HepG2 (cell line): Measurements from ENCODE around the gene CPM. TPM values are rescaled to one million over a fixed set of nuclear protein-coding genes. Genes with fewer than 3 reads are reported as not detected.

Experiments used
- ATAC-seq: fragments of 200-7000 bp; cut with Tn5 transposase; 3 replicates; pipeline ENCODE4 v1.9.1; 2020; ENCODE audit warnings: mild to moderate bottlenecking, moderate library complexity
- BruUV-seq: library from RNA; stranded (reverse); fragments of 400-500 nt; replicated peaks from 2 replicates; lab custom pipeline; 2021; lab: Mats Ljungman, UMichigan
- CTCF ChIA-PET: fragments of 300-600 bp; formaldehyde crosslinking; extraction: SDS; loops from one replicate; lab custom pipeline; 2021; ENCODE audit warnings: low total read pairs, inconsistent platforms, low intra/inter-chr PET ratio; lab: Yijun Ruan, JAX
- POLR2A ChIA-PET: fragments of 350-600 bp; sonication (Branson Sonifier 250); formaldehyde crosslinking; loops from one replicate; lab custom pipeline; 2020; ENCODE audit warnings: antibody characterized with exemption, inconsistent platforms; lab: Yijun Ruan, JAX
- DNase-seq: peaks from one replicate; pipeline ENCODE4 v3.0.0-alpha.2; 2015; ENCODE audit warnings: low spot score
- FAIRE-seq: peaks from 3 replicates; lab custom pipeline; 2011; peaks lifted over from hg19 to GRCh38; lab: Jason Lieb, UNC
- H2AFZ ChIP-seq: one replicate; pipeline ENCODE4 v1.6.1; 2011; ENCODE audit warnings: low read length, inconsistent platforms
- H3K27ac ChIP-seq: fragments of 300-600 bp; 3 replicates; pipeline ENCODE4 v1.8.0; 2011; ENCODE audit warnings: mixed run types, mild to moderate bottlenecking, mixed read lengths, low read length, inconsistent platforms; ENCODE audit not compliant: insufficient read depth; ENCODE audit errors: extremely low read length
- H3K27me3 ChIP-seq, 2 experiments: fragments of 200-600 bp in 1 of 2; 2 replicates in 1 of 2; 3 replicates in 1 of 2; pipeline versions ENCODE4 v1.6.0 to v1.8.0; 2011; ENCODE audit warnings: low read length in 2 of 2, mild to moderate bottlenecking in 2 of 2, moderate library complexity in 2 of 2, inconsistent platforms in 1 of 2; ENCODE audit not compliant: insufficient read depth in 2 of 2, control insufficient read depth in 1 of 2
- H3K36me3 ChIP-seq, 2 experiments: fragments of 200-600 bp in 1 of 2; replicated peaks in 1 of 2; 2 replicates in 1 of 2; 3 replicates in 1 of 2; pipeline versions ENCODE4 v1.5.1 to v1.8.0; 2011; ENCODE audit warnings: low read length in 2 of 2, inconsistent platforms in 1 of 2; ENCODE audit not compliant: insufficient read depth in 2 of 2, control insufficient read depth in 1 of 2
- H3K4me1 ChIP-seq: 2 replicates; pipeline ENCODE4 v1.5.1; 2012; ENCODE audit warnings: low read length, inconsistent platforms; ENCODE audit not compliant: insufficient read depth
- H3K4me2 ChIP-seq: 2 replicates; pipeline ENCODE4 v1.6.0; 2011; ENCODE audit warnings: low read depth, low read length, inconsistent platforms
- H3K4me3 ChIP-seq, 3 experiments: fragments of 200-600 bp in 1 of 3; sonication (generic), shearing (Covaris generic) in 1 of 3; replicated peaks in 1 of 3; 2 replicates each; pipeline ENCODE4 v1.5.1; 2011 to 2016; ENCODE audit warnings: low read length in 3 of 3, inconsistent platforms in 2 of 3, low read depth in 2 of 3, mild to moderate bottlenecking in 2 of 3, control low read depth in 1 of 3, mixed read lengths in 1 of 3; ENCODE audit not compliant: insufficient read depth in 1 of 3
- H3K79me2 ChIP-seq: one replicate; pipeline ENCODE4 v1.6.1; 2011; ENCODE audit warnings: low read length, inconsistent platforms; ENCODE audit not compliant: insufficient read depth
- H3K9ac ChIP-seq: 2 replicates; pipeline ENCODE4 v1.6.0; 2011; ENCODE audit warnings: mild to moderate bottlenecking, low read depth, low read length, inconsistent platforms; ENCODE audit not compliant: insufficient read depth
- H3K9me3 ChIP-seq: 2 replicates; pipeline ENCODE4 v1.5.1; 2012; ENCODE audit warnings: mild to moderate bottlenecking, low read length
- H4K20me1 ChIP-seq: 2 replicates; pipeline ENCODE4 v1.6.0; 2011; ENCODE audit warnings: inconsistent platforms, mild to moderate bottlenecking, low read length, moderate library complexity; ENCODE audit not compliant: insufficient read depth
- MIER2 ChIP-seq: IDR thresholded peaks from 2 replicates; pipeline ENCODE4 v1.6.1; 2016; ENCODE audit warnings: missing biosample characterization, missing genetic modification reagents
- MTA1 ChIP-seq: sonication (generic); formaldehyde crosslinking; IDR thresholded peaks from 2 replicates; pipeline ENCODE4 v1.4.0; 2020; ENCODE audit warnings: missing genetic modification reagents, mild to moderate bottlenecking, borderline replicate concordance
- MZF1 ChIP-seq: sonication (generic); formaldehyde crosslinking; IDR thresholded peaks from 2 replicates; pipeline ENCODE4 v1.8.1; 2023; ENCODE audit warnings: mild to moderate bottlenecking, missing genetic modification reagents, borderline replicate concordance
- NR2F6 ChIP-seq, 2 experiments: IDR thresholded peaks; 2 replicates each; pipeline ENCODE4 v1.6.1; 2016; ENCODE audit warnings: antibody characterized with exemption in 1 of 2, mild to moderate bottlenecking in 1 of 2
- PRDM10 ChIP-seq: sonication (generic); formaldehyde crosslinking; IDR thresholded peaks from 2 replicates; pipeline ENCODE4 v1.4.0; 2020; ENCODE audit warnings: low read depth, missing genetic modification reagents
- SP4 ChIP-seq: sonication (generic); formaldehyde crosslinking; IDR thresholded peaks from 2 replicates; pipeline ENCODE4 v1.8.1; 2023; ENCODE audit warnings: mild to moderate bottlenecking, missing genetic modification reagents
- TERF1 ChIP-seq: sonication (generic); formaldehyde crosslinking; IDR thresholded peaks from 2 replicates; pipeline ENCODE4 v1.8.0; 2022; ENCODE audit warnings: mild to moderate bottlenecking, missing genetic modification reagents, moderate library complexity
- THAP7 ChIP-seq: sonication (generic); formaldehyde crosslinking; IDR thresholded peaks from 2 replicates; pipeline ENCODE4 v1.8.1; 2023; ENCODE audit warnings: mild to moderate bottlenecking, missing genetic modification reagents
- WGBS: methylation state at CpG from one replicate; pipeline ENCODE4 v1.1.6; 2017; ENCODE audit warnings: low lambda C conversion rate; 5-methylcytosine and 5-hydroxymethylcytosine counted together
- in situ Hi-C: cut with HindIII; loops from 2 replicates; pipeline ENCODE4 v1.10.0; 2017; ENCODE audit warnings: low pct_unique_long_range_greater_than_20kb; ENCODE audit not compliant: extremely low pct_ligation_motif_present
- intact Hi-C: fragments of 100-400 bp; cut with micrococcal nuclease; formaldehyde crosslinking; loops from one replicate; pipeline ENCODE4 v1.10.0; 2022; ENCODE audit not compliant: unreplicated experiment
- polyA plus RNA-seq, 8 experiments: library from polyadenylated mRNA; depleted of rRNA in 3 of 8; stranded (reverse) in 7 of 8; unstranded in 1 of 8; fragments of >200 nt; fragmentation: Illumina TruSeq in 4 of 8; extraction: Trizol in 4 of 8; gene quantifications; 2 replicates each; pipeline versions ENCODE4 v1.2.1 to v1.2.3, GENCODE V29; 2011 to 2016; ENCODE audit warnings: low read depth in 4 of 8, missing spikeins in 1 of 8, mixed read lengths in 1 of 8; ENCODE audit not compliant: insufficient read depth in 1 of 8
- total RNA-seq, 5 experiments: library from RNA; depleted of rRNA; stranded (reverse); fragments of >200 nt; fragmentation: Illumina TruSeq; extraction: Trizol; gene quantifications; 2 replicates each; pipeline ENCODE4 v1.2.3, GENCODE V29; 2016; ENCODE audit warnings: low read depth in 1 of 5
- TF ChIP-seq, protein P1 (sequence below): sonication (generic); formaldehyde crosslinking; IDR thresholded peaks from 2 replicates; pipeline ENCODE4 v1.5.1; 2020; ENCODE audit warnings: mild to moderate bottlenecking, missing genetic modification reagents, borderline replicate concordance

CPM gene
- total and polyA plus RNA-seq, 2 of the 13 experiments (the other 11 are each of a cell fraction or from before 2014, with no cell fraction given), result not detected

DNA sequence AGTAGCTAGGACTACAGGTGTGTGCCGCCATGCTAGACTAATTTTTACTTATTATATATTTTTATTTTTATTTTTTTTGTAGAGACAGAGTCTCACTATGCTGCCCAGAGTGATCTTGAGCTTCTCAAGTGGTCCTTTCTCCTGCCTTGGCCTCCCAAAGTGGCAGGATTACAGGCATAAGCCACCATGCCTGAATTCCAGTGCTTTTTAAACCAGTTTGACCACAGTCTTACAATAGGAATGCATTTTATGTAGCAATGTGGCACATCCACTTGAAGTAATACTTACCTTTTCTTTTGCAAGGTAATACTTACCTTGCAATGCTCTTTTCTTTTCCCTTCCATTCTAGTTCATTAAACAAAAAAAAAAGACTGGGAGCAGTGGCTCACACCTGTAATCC is 38.0 kb upstream of the CPM start:
- Histone ChIP-seq H3K27me3 (no peaks in the 10 kb centered on the region), H3K27ac (no peak overlapping the region), H2AFZ (no peak overlapping the region), H3K36me3 (no peaks in the 10 kb centered on the region), H3K9ac (no peak overlapping the region), H3K9me3 (no peaks in the 10 kb centered on the region), H3K4me1 (0 out of 2 replicates have a peak, but pooled peaks cover 10% of the 10 kb centered on the region), H3K79me2 (no peaks in the 10 kb centered on the region), H3K4me2 (no peak overlapping the region), H4K20me1 (no peaks in the 10 kb centered on the region), H3K4me3 (no peak overlapping the region)
- DNase-seq (no peak), ATAC-seq (no peak), FAIRE-seq (no peak)
- intact Hi-C loops, result no loop called here
- ChIA-PET CTCF (no interaction called here), POLR2A (no interaction called here)
- BruUV-seq, result no TSS peak
- in situ Hi-C loops, result no loop called here
- WGBS, result 81% methylated on average over 1 of the region's 1 CpG
- TF ChIP-seq NR2F6 (IDR thresholded peaks at IDR 0.05), result no peak
- no peak for TF ChIP-seq NR2F6 (CRISPR knock-in tag; IDR thresholded peaks at IDR 0.05)
- TF ChIP-seq TERF1 (CRISPR knock-in tag), result no peak
- no peak for TF ChIP-seq SP4 (CRISPR knock-in tag)
- no peak for TF ChIP-seq PRDM10 (CRISPR knock-in tag)
- TF ChIP-seq MZF1 (CRISPR knock-in tag), result no peak
- TF ChIP-seq MTA1, result no peak
- TF ChIP-seq THAP7, result no peak
- TF ChIP-seq, protein P1, sequence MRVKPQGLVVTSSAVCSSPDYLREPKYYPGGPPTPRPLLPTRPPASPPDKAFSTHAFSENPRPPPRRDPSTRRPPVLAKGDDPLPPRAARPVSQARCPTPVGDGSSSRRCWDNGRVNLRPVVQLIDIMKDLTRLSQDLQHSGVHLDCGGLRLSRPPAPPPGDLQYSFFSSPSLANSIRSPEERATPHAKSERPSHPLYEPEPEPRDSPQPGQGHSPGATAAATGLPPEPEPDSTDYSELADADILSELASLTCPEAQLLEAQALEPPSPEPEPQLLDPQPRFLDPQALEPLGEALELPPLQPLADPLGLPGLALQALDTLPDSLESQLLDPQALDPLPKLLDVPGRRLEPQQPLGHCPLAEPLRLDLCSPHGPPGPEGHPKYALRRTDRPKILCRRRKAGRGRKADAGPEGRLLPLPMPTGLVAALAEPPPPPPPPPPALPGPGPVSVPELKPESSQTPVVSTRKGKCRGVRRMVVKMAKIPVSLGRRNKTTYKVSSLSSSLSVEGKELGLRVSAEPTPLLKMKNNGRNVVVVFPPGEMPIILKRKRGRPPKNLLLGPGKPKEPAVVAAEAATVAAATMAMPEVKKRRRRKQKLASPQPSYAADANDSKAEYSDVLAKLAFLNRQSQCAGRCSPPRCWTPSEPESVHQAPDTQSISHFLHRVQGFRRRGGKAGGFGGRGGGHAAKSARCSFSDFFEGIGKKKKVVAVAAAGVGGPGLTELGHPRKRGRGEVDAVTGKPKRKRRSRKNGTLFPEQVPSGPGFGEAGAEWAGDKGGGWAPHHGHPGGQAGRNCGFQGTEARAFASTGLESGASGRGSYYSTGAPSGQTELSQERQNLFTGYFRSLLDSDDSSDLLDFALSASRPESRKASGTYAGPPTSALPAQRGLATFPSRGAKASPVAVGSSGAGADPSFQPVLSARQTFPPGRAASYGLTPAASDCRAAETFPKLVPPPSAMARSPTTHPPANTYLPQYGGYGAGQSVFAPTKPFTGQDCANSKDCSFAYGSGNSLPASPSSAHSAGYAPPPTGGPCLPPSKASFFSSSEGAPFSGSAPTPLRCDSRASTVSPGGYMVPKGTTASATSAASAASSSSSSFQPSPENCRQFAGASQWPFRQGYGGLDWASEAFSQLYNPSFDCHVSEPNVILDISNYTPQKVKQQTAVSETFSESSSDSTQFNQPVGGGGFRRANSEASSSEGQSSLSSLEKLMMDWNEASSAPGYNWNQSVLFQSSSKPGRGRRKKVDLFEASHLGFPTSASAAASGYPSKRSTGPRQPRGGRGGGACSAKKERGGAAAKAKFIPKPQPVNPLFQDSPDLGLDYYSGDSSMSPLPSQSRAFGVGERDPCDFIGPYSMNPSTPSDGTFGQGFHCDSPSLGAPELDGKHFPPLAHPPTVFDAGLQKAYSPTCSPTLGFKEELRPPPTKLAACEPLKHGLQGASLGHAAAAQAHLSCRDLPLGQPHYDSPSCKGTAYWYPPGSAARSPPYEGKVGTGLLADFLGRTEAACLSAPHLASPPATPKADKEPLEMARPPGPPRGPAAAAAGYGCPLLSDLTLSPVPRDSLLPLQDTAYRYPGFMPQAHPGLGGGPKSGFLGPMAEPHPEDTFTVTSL (CRISPR knock-in tag), result no peak
- TF ChIP-seq MIER2 (CRISPR knock-in tag), result no peak
